Gastroesophageal sphincter (tissue), 4 donors: Measurements from ENCODE around the gene ACTR3C. TPM values are rescaled to one million over a fixed set of nuclear protein-coding genes. Genes with fewer than 3 reads are reported as not detected.
A peak's percentile ranks its signal among the peaks of the same experiment; 100 is the strongest.

Experiments used
- ATAC-seq: fragments of 150-250 bp; one replicate; pipeline ENCODE4 v1.9.1; 2016; ENCODE audit warnings: mild to moderate bottlenecking, moderate library complexity
- H3K27ac ChIP-seq, 4 donors: fragments of 200-600 bp; sonication (generic) in 3 of 4; 1 replicate in 3 of 4; 2 replicates in 1 of 4; pipeline ENCODE4 v1.5.1; 2016 to 2019
- H3K27me3 ChIP-seq: fragments of 200-600 bp; sonication (generic); one replicate; pipeline ENCODE4 v1.5.1; 2019
- H3K36me3 ChIP-seq, 2 donors: fragments of 200-600 bp; sonication (generic); one replicate each; pipeline ENCODE4 v1.5.1; 2019; ENCODE audit warnings: control low read depth in 1 of 2
- H3K4me1 ChIP-seq, 3 donors: fragments of 200-600 bp; sonication (generic); 1 replicate in 2 of 3; 2 replicates in 1 of 3; pipeline ENCODE4 v1.5.1; 2016 to 2019; ENCODE audit warnings: control low read depth in 2 of 3
- H3K4me3 ChIP-seq, 2 donors: fragments of 200-600 bp; sonication (generic); one replicate each; pipeline ENCODE4 v1.5.1; 2019; ENCODE audit warnings: mild to moderate bottlenecking in 1 of 2, moderate library complexity in 1 of 2
- H3K9me3 ChIP-seq, 3 donors: fragments of 200-600 bp; sonication (generic); one replicate each; pipeline ENCODE4 v1.5.1; 2017 to 2019; ENCODE audit warnings: control low read depth in 2 of 3
- EP300 ChIP-seq: sonication (generic); formaldehyde crosslinking; IDR thresholded peaks from one replicate; pipeline ENCODE4 v1.6.1; 2017; ENCODE audit warnings: antibody characterized with exemption, mild to moderate bottlenecking
- POLR2A ChIP-seq, 2 donors: fragments of 450-650 bp; IDR thresholded peaks; one replicate each; pipeline ENCODE4 v1.6.1; 2017; ENCODE audit warnings: antibody characterized with exemption in 2 of 2, mild to moderate bottlenecking in 2 of 2, moderate library complexity in 1 of 2
- POLR2AphosphoS5 ChIP-seq: sonication (generic); formaldehyde crosslinking; IDR thresholded peaks from one replicate; pipeline ENCODE4 v1.6.1; 2017; ENCODE audit warnings: antibody characterized with exemption
- WGBS, 2 donors: methylation state at CpG; one replicate each; pipeline ENCODE4 v1.1.5; 2018; ENCODE audit warnings: low coverage in 1 of 2; 5-methylcytosine and 5-hydroxymethylcytosine counted together
- total RNA-seq, 4 donors: library from RNA; depleted of rRNA; stranded (reverse); fragments of >200 nt; gene quantifications; one replicate each; pipeline ENCODE4 v1.1.0, GENCODE V29; 2016
- TF ChIP-seq, protein P1 (sequence below), 4 experiments: fragments of 200-600 bp in 2 of 4; fragments of 450-650 bp in 2 of 4; sonication (generic) in 1 of 4; IDR thresholded peaks; one replicate each; pipeline ENCODE4 v1.5.1; 2017 to 2019; ENCODE audit warnings: antibody characterized with exemption in 4 of 4, mild to moderate bottlenecking in 2 of 4, moderate library complexity in 2 of 4

The ACTR3C gene
- total RNA-seq, 4 donors from 2014 or later: 6.4 to 10.0 (median 8.1) TPM

DNA sequence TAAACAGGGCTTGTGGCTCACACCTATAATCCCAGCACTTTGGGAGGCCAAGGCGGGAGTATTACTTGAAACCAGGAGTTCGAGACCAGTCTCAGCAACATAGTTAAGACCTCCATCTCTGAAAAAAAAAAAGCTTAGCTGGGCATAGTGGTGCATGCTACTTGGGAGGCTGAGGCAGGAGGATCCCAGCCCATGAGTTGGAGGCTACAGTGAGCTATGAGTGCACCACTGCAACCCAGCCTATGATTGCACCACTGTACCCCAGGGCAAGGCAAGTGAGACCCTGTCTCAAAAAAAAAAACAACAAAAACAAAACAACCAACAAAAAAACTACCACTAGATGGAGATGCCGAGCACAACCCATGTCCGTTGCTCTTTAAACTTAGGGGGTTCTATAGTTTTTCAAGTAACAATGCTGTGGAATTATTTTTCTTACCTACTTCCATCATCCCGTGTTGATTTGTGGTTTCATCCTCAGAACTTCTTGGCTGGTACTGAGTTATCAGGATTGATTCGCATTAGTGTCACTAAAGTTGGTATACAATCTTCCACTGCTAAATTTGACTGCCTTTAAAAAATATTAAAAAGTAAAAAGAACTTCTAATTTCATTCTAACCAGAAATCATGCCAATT is 33.0 kb upstream of the ACTR3C start:
- no peaks in the 10 kb centered on the region for H3K9me3 ChIP-seq
- no peak for ATAC-seq
- H3K4me3 ChIP-seq: no peak overlapping the region
- TF ChIP-seq EP300 (no peak), POLR2A (IDR thresholded peaks at IDR 0.05) (no peak), POLR2AphosphoS5 (no peak)
- TF ChIP-seq, protein P1, sequence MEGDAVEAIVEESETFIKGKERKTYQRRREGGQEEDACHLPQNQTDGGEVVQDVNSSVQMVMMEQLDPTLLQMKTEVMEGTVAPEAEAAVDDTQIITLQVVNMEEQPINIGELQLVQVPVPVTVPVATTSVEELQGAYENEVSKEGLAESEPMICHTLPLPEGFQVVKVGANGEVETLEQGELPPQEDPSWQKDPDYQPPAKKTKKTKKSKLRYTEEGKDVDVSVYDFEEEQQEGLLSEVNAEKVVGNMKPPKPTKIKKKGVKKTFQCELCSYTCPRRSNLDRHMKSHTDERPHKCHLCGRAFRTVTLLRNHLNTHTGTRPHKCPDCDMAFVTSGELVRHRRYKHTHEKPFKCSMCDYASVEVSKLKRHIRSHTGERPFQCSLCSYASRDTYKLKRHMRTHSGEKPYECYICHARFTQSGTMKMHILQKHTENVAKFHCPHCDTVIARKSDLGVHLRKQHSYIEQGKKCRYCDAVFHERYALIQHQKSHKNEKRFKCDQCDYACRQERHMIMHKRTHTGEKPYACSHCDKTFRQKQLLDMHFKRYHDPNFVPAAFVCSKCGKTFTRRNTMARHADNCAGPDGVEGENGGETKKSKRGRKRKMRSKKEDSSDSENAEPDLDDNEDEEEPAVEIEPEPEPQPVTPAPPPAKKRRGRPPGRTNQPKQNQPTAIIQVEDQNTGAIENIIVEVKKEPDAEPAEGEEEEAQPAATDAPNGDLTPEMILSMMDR (IDR thresholded peaks at IDR 0.05): peak; percentile 37 to 69 (median 42)
- no peaks in the 10 kb centered on the region for H3K36me3 ChIP-seq
- H3K27ac ChIP-seq: peak overlapping the region in 1 of 4 donors; percentile 50
- WGBS, 2 donors: 12 to 38% methylated on average over 4 to 5 of the region's 6 CpGs
- peaks cover 0 to 14% (median 0%) of the 10 kb centered on the region in 3 donors for H3K4me1 ChIP-seq
- H3K27me3 ChIP-seq: no peaks in the 10 kb centered on the region

DNA sequence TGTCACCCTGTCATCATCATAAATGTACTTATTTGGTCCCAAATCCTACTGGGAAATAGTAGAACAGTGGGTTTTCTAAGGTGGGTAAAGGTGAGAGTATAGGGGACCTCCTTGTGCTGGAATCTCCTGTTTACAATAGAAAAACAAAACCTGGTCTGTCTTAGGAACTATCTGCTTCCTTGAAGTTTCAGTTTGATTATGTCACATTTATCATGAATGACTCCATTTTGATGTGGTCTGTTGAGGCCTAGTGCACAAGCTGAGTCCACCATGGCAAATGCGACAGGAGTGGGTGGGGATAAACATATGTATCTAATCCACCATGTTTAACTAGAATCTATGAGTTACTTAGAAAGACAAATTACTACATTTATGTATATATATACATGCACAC is 32.3 kb upstream of the ACTR3C start:
- TF ChIP-seq POLR2A (IDR thresholded peaks at IDR 0.05) (no peak), POLR2AphosphoS5 (no peak)
- TF ChIP-seq, protein P1 (IDR thresholded peaks at IDR 0.05): no peak
- WGBS, 2 donors: 71 to 100% methylated on average over 1 of the region's 1 CpG
- Histone ChIP-seq H3K27ac (peak overlapping the region in 2 of 4 donors; percentile 10 to 50), H3K4me1 (peaks cover 0 to 12% (median 0%) of the 10 kb centered on the region in 3 donors), H3K4me3 (no peak overlapping the region), H3K36me3 (no peaks in the 10 kb centered on the region), H3K27me3 (no peaks in the 10 kb centered on the region), H3K9me3 (no peaks in the 10 kb centered on the region)
- ATAC-seq: no peak

DNA sequence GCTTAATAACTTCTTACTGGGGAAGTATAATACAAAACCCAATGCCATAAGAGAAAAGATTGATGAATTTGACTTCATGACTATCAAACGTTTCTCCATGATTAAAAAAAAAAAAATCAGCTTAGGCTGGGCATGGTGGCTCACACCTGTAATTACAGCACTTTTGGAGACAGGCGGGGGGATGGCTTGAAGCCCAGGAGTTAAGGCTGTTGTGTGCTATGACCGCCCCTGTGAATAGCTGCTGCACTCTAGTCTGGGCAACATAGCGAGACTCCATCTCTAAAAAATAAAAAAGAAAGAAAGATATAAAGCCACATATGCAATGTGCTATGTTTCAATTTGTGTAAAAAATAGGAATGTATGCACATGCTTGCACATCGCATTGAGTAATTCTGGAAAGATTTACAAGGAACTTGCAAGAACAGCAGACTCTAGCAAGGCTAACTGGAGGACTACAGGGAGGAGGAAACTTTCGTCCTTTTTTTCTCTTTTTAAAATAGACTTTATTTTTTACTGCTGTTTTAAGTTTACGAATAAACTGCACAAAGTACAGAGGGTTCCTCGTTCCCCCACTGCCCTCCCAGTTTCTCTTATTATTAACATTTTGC is 28.3 kb upstream of the ACTR3C start:
- Histone ChIP-seq H3K9me3 (no peaks in the 10 kb centered on the region), H3K27ac (no peak overlapping the region), H3K4me1 (peaks cover 0 to 12% (median 0%) of the 10 kb centered on the region in 3 donors), H3K27me3 (no peaks in the 10 kb centered on the region), H3K4me3 (no peak overlapping the region), H3K36me3 (no peaks in the 10 kb centered on the region)
- ATAC-seq: no peak
- TF ChIP-seq EP300: no peak
- TF ChIP-seq POLR2A (IDR thresholded peaks at IDR 0.05): no peak
- TF ChIP-seq, protein P1 (IDR thresholded peaks at IDR 0.05): no peak
- no peak for TF ChIP-seq POLR2AphosphoS5
- 64 to 70% methylated on average over 6 to 8 of the region's 8 CpGs for whole genome bisulfite sequencing, 2 donors

DNA sequence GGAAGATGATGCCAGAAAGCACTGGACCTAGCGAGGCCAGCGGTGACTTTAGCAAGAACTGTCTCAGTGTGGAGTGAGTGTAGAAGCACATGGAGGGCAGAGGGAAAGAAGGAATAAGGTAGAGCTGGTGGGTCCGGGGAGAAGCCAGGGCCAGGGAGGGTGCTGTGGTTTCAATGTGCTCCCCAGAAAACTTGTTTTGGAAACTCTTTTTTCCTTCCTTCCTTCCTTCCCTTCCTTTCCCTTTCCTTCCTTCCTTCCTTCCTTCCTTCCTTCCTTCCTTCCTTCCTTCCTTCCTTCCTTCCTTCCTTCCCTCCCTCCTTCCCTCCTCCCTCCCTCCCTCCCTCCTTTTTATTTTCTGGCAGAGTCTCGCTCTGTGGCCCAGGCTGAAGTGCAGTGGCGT is 23.6 kb upstream of the ACTR3C start:
- Histone ChIP-seq H3K27ac (no peak overlapping the region), H3K36me3 (no peaks in the 10 kb centered on the region), H3K4me3 (no peak overlapping the region), H3K27me3 (no peaks in the 10 kb centered on the region), H3K9me3 (no peaks in the 10 kb centered on the region), H3K4me1 (peaks cover 0 to 8% (median 0%) of the 10 kb centered on the region in 3 donors)
- no peak for ATAC-seq
- 78 to 92% methylated on average over 3 to 4 of the region's 5 CpGs for WGBS, 2 donors
- no peak for TF ChIP-seq POLR2A (IDR thresholded peaks at IDR 0.05)
- TF ChIP-seq POLR2AphosphoS5: no peak
- TF ChIP-seq, protein P1 (IDR thresholded peaks at IDR 0.05): no peak
- TF ChIP-seq EP300: no peak

DNA sequence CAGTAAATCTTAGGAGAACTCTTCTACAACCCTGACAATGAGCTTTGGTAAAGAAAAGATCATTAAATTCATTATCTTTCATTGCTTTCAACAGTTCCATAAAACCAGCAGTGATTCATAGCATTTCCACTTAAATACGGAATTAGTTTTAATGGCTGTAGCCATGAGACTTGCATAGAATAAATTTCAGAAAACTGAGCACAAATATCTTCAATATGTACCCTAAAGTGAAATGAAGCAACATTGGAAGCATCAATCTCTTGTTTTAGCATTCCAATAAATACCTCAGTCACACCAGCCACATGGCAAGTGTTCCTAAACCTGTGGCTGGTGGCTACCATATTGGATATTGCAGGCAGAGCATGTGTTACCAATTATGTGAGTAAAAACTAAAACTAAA is 21.7 kb upstream of the ACTR3C start:
- TF ChIP-seq EP300 (no peak), POLR2AphosphoS5 (no peak), POLR2A (IDR thresholded peaks at IDR 0.05) (no peak)
- TF ChIP-seq, protein P1 (IDR thresholded peaks at IDR 0.05): no peak
- H3K9me3 ChIP-seq: no peaks in the 10 kb centered on the region
- H3K36me3 ChIP-seq: no peaks in the 10 kb centered on the region
- peaks cover 0 to 27% (median 6%) of the 10 kb centered on the region in 3 donors for H3K4me1 ChIP-seq
- H3K27me3 ChIP-seq: no peaks in the 10 kb centered on the region
- H3K27ac ChIP-seq: no peak overlapping the region
- H3K4me3 ChIP-seq: no peak overlapping the region
- ATAC-seq: no peak
- 78 to 82% methylated on average over 1 of the region's 1 CpG for WGBS, 2 donors
